Mucosa of rectum (tissue), 2 donors: ENCODE results near the gene IFT27.

Source experiments
- H3K27ac ChIP-seq, 2 donors: one replicate each; pipeline ENCODE4 v1.7.0; 2013; ENCODE audit warnings: inconsistent platforms in 2 of 2, low read depth in 2 of 2, low read length in 2 of 2
- H3K27me3 ChIP-seq, 2 donors: one replicate each; pipeline ENCODE4 v1.7.0; 2013; ENCODE audit warnings: low read length in 2 of 2; ENCODE audit not compliant: control insufficient read depth in 2 of 2, insufficient read depth in 2 of 2
- H3K36me3 ChIP-seq, 2 donors: one replicate each; pipeline ENCODE4 v1.7.0; 2013; ENCODE audit warnings: low read length in 2 of 2; ENCODE audit not compliant: control insufficient read depth in 2 of 2, insufficient read depth in 2 of 2
- H3K4me1 ChIP-seq, 2 donors: one replicate each; pipeline ENCODE4 v1.7.0; 2013; ENCODE audit warnings: low read length in 2 of 2, mild to moderate bottlenecking in 1 of 2; ENCODE audit not compliant: control insufficient read depth in 2 of 2, insufficient read depth in 2 of 2
- H3K4me3 ChIP-seq, 2 donors: one replicate each; pipeline ENCODE4 v1.7.0; 2013; ENCODE audit warnings: low read length in 2 of 2
- H3K9ac ChIP-seq, 2 donors: one replicate each; pipeline ENCODE4 v1.7.0; 2013; ENCODE audit warnings: low read length in 2 of 2, low read depth in 1 of 2, mild to moderate bottlenecking in 1 of 2
- H3K9me3 ChIP-seq, 2 donors: one replicate each; pipeline ENCODE4 v1.7.0; 2013; ENCODE audit warnings: low read length in 2 of 2; ENCODE audit not compliant: control insufficient read depth in 2 of 2
- donor health status: healthy.
- donor health status: Normal muscosa, but diverticular disease.

Gene IFT27

GRCh38 chr22:36746375-36746970 is 29.4 kb downstream of the IFT27 start:
- Histone ChIP-seq H3K27ac (no peak overlapping the region), H3K9ac (no peak overlapping the region), H3K9me3 (no peaks in the 10 kb centered on the region), H3K4me3 (no peak overlapping the region), H3K27me3 (peaks cover 0 to 7% of the 10 kb centered on the region in 2 donors), H3K4me1 (no peaks in the 10 kb centered on the region), H3K36me3 (no peaks in the 10 kb centered on the region)

- Histone ChIP-seq H3K9me3 (no peaks in the 10 kb centered on the region), H3K36me3 (no peaks in the 10 kb centered on the region), H3K9ac (no peak overlapping the region), H3K4me3 (no peak overlapping the region), H3K27me3 (peaks cover 0 to 7% of the 10 kb centered on the region in 2 donors), H3K27ac (no peak overlapping the region), H3K4me1 (no peaks in the 10 kb centered on the region)
These were observed 30.5 kb downstream of the IFT27 start for GRCh38 chr22:36745301-36745995.

- Histone ChIP-seq H3K9me3 (no peaks in the 10 kb centered on the region), H3K27ac (no peak overlapping the region), H3K4me1 (no peaks in the 10 kb centered on the region), H3K27me3 (peaks cover 0 to 7% of the 10 kb centered on the region in 2 donors), H3K4me3 (no peak overlapping the region), H3K9ac (no peak overlapping the region), H3K36me3 (no peaks in the 10 kb centered on the region)
These were observed 31.1 kb downstream of the IFT27 start for GRCh38 chr22:36744791-36745190.

- H3K36me3 ChIP-seq = no peaks in the 10 kb centered on the region
- no peak overlapping the region for H3K4me3 ChIP-seq
- no peak overlapping the region for H3K27ac ChIP-seq
- peaks cover 0 to 7% of the 10 kb centered on the region in 2 donors for H3K27me3 ChIP-seq
- H3K9me3 ChIP-seq = no peaks in the 10 kb centered on the region
- H3K9ac ChIP-seq = no peak overlapping the region
- H3K4me1 ChIP-seq = no peaks in the 10 kb centered on the region
These were observed 31.5 kb downstream of the IFT27 start for GRCh38 chr22:36744413-36744765.

GRCh38 chr22:36743591-36744412 is 32.1 kb downstream of the IFT27 start:
- Histone ChIP-seq H3K4me1 (no peaks in the 10 kb centered on the region), H3K9me3 (no peaks in the 10 kb centered on the region), H3K27me3 (peaks cover 0 to 7% of the 10 kb centered on the region in 2 donors), H3K4me3 (no peak overlapping the region), H3K36me3 (no peaks in the 10 kb centered on the region), H3K9ac (no peak overlapping the region), H3K27ac (no peak overlapping the region)

GRCh38 chr22:36743011-36743410 is 32.9 kb downstream of the IFT27 start:
- H3K36me3 ChIP-seq = no peaks in the 10 kb centered on the region

GRCh38 chr22:36741968-36742367 is 34.0 kb downstream of the IFT27 start:
- H3K27ac ChIP-seq = no peak overlapping the region
- no peaks in the 10 kb centered on the region for H3K9me3 ChIP-seq
- H3K4me3 ChIP-seq = no peak overlapping the region
- H3K4me1 ChIP-seq = peaks cover 0 to 8% of the 10 kb centered on the region in 2 donors
- peaks cover 0 to 7% of the 10 kb centered on the region in 2 donors for H3K27me3 ChIP-seq
- H3K36me3 ChIP-seq = no peaks in the 10 kb centered on the region
- no peak overlapping the region for H3K9ac ChIP-seq

More at GRCh38 chr22:36743011-36743410, 32.9 kb downstream of the IFT27 start:
- H3K27me3 ChIP-seq = peaks cover 0 to 7% of the 10 kb centered on the region in 2 donors
- no peaks in the 10 kb centered on the region for H3K9me3 ChIP-seq
- H3K9ac ChIP-seq = no peak overlapping the region
- H3K4me3 ChIP-seq = no peak overlapping the region
- H3K4me1 ChIP-seq = no peaks in the 10 kb centered on the region
- no peak overlapping the region for H3K27ac ChIP-seq

GRCh38 chr22:36741204-36741793 is 34.6 kb downstream of the IFT27 start:
- H3K4me3 ChIP-seq = no peak overlapping the region
- H3K27ac ChIP-seq = no peak overlapping the region
- H3K36me3 ChIP-seq = no peaks in the 10 kb centered on the region
- no peak overlapping the region for H3K9ac ChIP-seq
- H3K4me1 ChIP-seq = peaks cover 0 to 9% of the 10 kb centered on the region in 2 donors
- peaks cover 0 to 7% of the 10 kb centered on the region in 2 donors for H3K27me3 ChIP-seq
- H3K9me3 ChIP-seq = no peaks in the 10 kb centered on the region

- no peak overlapping the region for H3K9ac ChIP-seq
- no peaks in the 10 kb centered on the region for H3K9me3 ChIP-seq
- no peak overlapping the region for H3K4me3 ChIP-seq
- peaks cover 0 to 9% of the 10 kb centered on the region in 2 donors for H3K4me1 ChIP-seq
- peaks cover 0 to 5% of the 10 kb centered on the region in 2 donors for H3K27me3 ChIP-seq
- H3K27ac ChIP-seq = no peak overlapping the region
- H3K36me3 ChIP-seq = no peaks in the 10 kb centered on the region
These were observed 35.2 kb downstream of the IFT27 start for GRCh38 chr22:36740716-36741115.

GRCh38 chr22:36739185-36739584 is 36.7 kb downstream of the IFT27 start:
- Histone ChIP-seq H3K27me3 (peaks cover 0 to 4% of the 10 kb centered on the region in 2 donors), H3K4me1 (peaks cover 0 to 9% of the 10 kb centered on the region in 2 donors), H3K9me3 (no peaks in the 10 kb centered on the region), H3K9ac (no peak overlapping the region), H3K4me3 (no peak overlapping the region), H3K36me3 (no peaks in the 10 kb centered on the region), H3K27ac (no peak overlapping the region)
